ENCODE data around the gene GLI1. TPM values are rescaled to one million over a fixed set of nuclear protein-coding genes. Genes with fewer than 3 reads are reported as not detected.

Gene GLI1
- total RNA-seq, 4 donors from 2014 or later, result 0.67 to 2.1 (median 1.3) TPM

DNA sequence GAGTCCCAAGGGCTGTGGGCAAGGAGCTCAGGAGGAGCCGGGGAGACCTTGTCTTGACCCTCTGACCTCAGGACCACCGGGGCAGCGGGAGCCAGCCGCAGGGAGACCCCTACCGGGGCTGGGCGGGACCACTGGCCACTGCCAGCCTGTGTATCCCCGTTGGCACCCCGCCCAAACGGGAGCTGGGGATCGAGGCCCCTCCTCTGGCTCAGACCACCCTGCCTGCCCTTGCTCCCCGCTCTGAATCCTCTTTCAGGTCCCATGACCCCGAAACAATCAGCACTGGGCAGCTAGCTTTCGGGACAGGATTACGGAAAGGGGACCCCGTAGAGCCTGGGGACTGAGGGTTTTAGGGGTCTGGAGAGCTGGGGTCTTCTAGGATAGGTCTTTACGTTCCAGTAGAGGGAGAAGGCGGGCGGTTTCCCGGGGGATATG lies 1.3 kb downstream of the GLI1 start:
- peak overlapping the region in 3 of 4 donors; percentile 80 to 89 (median 83) for H3K27ac ChIP-seq
- no peaks in the 10 kb centered on the region for H3K36me3 ChIP-seq
- TF ChIP-seq POLR2A (IDR thresholded peaks at IDR 0.05), result no peak
- TF ChIP-seq, protein P1, sequence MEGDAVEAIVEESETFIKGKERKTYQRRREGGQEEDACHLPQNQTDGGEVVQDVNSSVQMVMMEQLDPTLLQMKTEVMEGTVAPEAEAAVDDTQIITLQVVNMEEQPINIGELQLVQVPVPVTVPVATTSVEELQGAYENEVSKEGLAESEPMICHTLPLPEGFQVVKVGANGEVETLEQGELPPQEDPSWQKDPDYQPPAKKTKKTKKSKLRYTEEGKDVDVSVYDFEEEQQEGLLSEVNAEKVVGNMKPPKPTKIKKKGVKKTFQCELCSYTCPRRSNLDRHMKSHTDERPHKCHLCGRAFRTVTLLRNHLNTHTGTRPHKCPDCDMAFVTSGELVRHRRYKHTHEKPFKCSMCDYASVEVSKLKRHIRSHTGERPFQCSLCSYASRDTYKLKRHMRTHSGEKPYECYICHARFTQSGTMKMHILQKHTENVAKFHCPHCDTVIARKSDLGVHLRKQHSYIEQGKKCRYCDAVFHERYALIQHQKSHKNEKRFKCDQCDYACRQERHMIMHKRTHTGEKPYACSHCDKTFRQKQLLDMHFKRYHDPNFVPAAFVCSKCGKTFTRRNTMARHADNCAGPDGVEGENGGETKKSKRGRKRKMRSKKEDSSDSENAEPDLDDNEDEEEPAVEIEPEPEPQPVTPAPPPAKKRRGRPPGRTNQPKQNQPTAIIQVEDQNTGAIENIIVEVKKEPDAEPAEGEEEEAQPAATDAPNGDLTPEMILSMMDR (IDR thresholded peaks at IDR 0.05), result no peak
- H3K9me3 ChIP-seq, result no peaks in the 10 kb centered on the region
- H3K4me1 ChIP-seq, result peaks cover 8 to 35% (median 15%) of the 10 kb centered on the region in 4 donors
- DNase-seq, result no peak
- H3K27me3 ChIP-seq, result no peaks in the 10 kb centered on the region
- peak overlapping the region; percentile 59 to 74 (median 67) for H3K4me3 ChIP-seq

DNA sequence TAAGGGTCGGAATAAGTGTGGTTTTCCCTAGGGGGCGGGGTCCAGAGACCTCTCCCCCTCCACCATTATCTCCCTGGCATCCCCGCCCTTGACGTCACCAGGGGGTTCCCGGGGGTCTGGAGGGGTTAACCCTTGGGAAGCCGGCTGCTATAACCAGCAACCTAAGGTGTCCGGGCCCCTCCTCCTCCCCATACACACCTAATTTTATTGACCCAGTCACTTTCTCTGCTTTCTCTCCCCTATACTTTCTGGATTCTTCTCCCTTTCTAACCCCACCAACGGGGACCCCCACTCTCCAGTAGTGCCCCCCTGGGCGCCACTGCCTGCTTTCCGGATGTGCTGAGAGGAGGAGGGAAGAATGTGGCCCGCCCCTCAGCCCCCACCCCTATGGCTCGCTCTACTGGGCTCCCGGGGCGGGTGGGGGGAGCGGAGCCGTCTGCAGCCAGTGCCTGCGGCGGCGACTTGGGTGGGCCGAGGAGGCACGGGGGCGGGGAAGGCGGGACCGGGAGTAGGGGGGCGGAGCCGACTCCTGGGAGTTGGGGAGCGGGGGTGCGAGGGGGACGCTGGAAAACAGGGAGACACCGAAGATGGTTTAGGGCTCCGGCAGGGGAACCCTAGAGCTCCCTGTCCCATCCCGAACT lies 1.8 kb downstream of the GLI1 start:
- no peaks in the 10 kb centered on the region for H3K27me3 ChIP-seq
- H3K9me3 ChIP-seq, result no peaks in the 10 kb centered on the region
- peak overlapping the region; percentile 46 to 74 (median 67) for H3K4me3 ChIP-seq
- H3K4me1 ChIP-seq, result peaks cover 8 to 30% (median 15%) of the 10 kb centered on the region in 4 donors
- peak overlapping the region; percentile 49 to 89 (median 82) for H3K27ac ChIP-seq
- H3K36me3 ChIP-seq, result no peaks in the 10 kb centered on the region
- TF ChIP-seq POLR2A (IDR thresholded peaks at IDR 0.05), result no peak
- TF ChIP-seq, protein P1 (IDR thresholded peaks at IDR 0.05), result no peak
- peak; percentile 71 to 82 (median 76) for DNase-seq

DNA sequence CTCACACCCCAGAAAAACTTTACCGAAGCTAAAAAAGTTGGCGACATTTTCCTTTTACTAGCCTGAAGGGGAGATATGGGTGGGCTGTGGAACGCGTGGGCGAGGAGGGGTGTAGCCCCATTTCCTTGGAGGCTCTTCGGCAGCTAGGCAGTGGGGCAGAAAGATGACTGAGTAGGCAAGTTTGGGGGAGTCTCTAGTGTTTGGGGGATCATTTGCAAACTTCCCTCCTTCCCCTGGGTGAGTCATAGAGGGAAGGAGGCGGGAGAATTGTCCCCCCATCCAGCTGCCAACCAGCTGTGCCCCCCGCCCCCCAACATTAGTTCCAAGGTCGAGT lies 2.3 kb downstream of the GLI1 start:
- Histone ChIP-seq H3K27ac (peak overlapping the region; percentile 49 to 89 (median 82)), H3K4me3 (peak overlapping the region; percentile 46 to 74 (median 67)), H3K4me1 (peaks cover 8 to 30% (median 15%) of the 10 kb centered on the region in 4 donors), H3K9me3 (no peaks in the 10 kb centered on the region), H3K36me3 (no peaks in the 10 kb centered on the region), H3K27me3 (no peaks in the 10 kb centered on the region)
- DNase-seq, result no peak
- TF ChIP-seq, protein P1 (IDR thresholded peaks at IDR 0.05), result no peak
- no peak for TF ChIP-seq POLR2A (IDR thresholded peaks at IDR 0.05)

DNA sequence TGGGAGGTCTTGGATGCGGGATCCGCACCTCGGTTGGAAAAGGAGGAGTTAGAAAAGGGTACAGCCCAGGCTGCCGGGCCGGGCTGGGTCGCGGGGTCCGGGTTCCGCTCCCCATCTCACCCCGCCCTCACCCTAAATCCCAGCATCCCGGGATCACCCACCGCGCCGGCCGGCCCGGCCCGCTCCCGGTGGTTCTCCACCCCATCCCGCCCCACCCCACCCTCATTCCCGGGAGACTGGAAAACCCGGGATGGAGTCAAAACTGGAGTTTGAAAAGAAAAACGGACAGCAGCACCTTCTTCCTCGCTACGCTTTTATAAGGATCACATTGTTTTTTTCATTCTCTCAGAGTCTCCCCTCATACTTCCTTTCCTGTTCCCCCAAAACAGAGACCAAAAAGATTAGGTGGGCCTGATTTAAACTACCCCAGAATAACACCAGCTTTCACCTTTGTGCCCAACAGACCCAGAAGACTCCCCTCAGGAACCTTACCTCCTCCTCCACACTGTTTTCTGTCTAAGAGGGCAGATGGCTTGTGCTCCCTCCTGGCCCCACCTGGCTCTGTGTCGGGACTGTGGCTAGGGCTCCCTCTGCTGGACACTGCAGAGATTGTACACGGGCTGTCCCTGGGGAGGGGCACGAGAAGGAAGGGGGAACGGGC lies 2.8 kb downstream of the GLI1 start:
- peak; percentile 86 to 95 (median 88) for DNase-seq
- H3K27ac ChIP-seq, result peak overlapping the region; percentile 49 to 89 (median 82)
- H3K36me3 ChIP-seq, result no peaks in the 10 kb centered on the region
- H3K9me3 ChIP-seq, result no peaks in the 10 kb centered on the region
- TF ChIP-seq, protein P1 (IDR thresholded peaks at IDR 0.05), result peak; percentile 91 to 97 (median 94)
- TF ChIP-seq POLR2A (IDR thresholded peaks at IDR 0.05), result peak in 1 of 2 donors; percentile 49
- H3K27me3 ChIP-seq, result no peaks in the 10 kb centered on the region
- H3K4me3 ChIP-seq, result peak overlapping the region; percentile 46 to 74 (median 67)
- H3K4me1 ChIP-seq, result peaks cover 8 to 30% (median 15%) of the 10 kb centered on the region in 4 donors

DNA sequence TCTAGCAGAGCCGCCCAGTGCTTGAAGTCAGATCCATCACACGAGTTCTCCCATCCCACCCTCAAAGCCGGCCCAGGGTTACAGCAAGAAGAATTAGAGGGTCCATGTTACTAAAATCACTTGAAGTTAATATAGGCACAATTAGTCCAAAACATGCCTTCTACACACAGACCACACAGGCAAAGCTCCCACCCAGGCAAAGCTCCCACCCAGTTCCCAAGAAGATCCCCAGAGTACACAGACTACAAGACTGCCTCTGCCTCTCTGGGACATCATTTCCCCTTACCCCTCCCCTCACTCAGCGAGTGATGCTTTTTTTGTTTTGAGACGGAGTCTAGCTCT lies 3.3 kb downstream of the GLI1 start:
- DNase-seq, result no peak
- peak overlapping the region in 2 of 4 donors; percentile 64 to 70 for H3K4me3 ChIP-seq
- H3K27ac ChIP-seq, result peak overlapping the region in 2 of 4 donors; percentile 83 to 89
- no peaks in the 10 kb centered on the region for H3K27me3 ChIP-seq
- peaks cover 8 to 30% (median 15%) of the 10 kb centered on the region in 4 donors for H3K4me1 ChIP-seq
- H3K9me3 ChIP-seq, result no peaks in the 10 kb centered on the region
- TF ChIP-seq, protein P1 (IDR thresholded peaks at IDR 0.05), result no peak
- TF ChIP-seq POLR2A (IDR thresholded peaks at IDR 0.05), result no peak
- H3K36me3 ChIP-seq, result no peaks in the 10 kb centered on the region

Data from Peyer's patch (tissue), 4 donors.